HepG2 (cell line): Measurements from ENCODE around the gene CD300LD.

Experiments used
- CTCF ChIP-seq: sonication (generic); formaldehyde crosslinking; IDR thresholded peaks from 2 replicates; pipeline ENCODE4 v1.5.0; 2020; ENCODE audit warnings: mild to moderate bottlenecking, missing genetic modification reagents, moderate library complexity
- E2F5 ChIP-seq: sonication (generic); formaldehyde crosslinking; conservative IDR thresholded peaks from 2 replicates; pipeline ENCODE4 v1.4.0; 2020; ENCODE audit warnings: missing genetic modification reagents
- HMGA1 ChIP-seq: sonication (generic); formaldehyde crosslinking; conservative IDR thresholded peaks from 2 replicates; pipeline ENCODE4 v1.4.0; 2020; ENCODE audit warnings: missing genetic modification reagents
- JUND ChIP-seq: sonication (generic); formaldehyde crosslinking; IDR thresholded peaks from 2 replicates; pipeline ENCODE4 v1.8.0; 2022; ENCODE audit warnings: mild to moderate bottlenecking, missing genetic modification reagents
- KLF11 ChIP-seq: IDR thresholded peaks from 2 replicates; pipeline ENCODE4 v1.6.1; 2016; ENCODE audit warnings: missing compliant biosample characterization
- MXD4 ChIP-seq: IDR thresholded peaks from 2 replicates; pipeline ENCODE4 v1.6.1; 2016; ENCODE audit warnings: mild to moderate bottlenecking, missing biosample characterization, missing genetic modification reagents
- NFE2L2 ChIP-seq: fragments of 150-350 bp; IDR thresholded peaks from 2 replicates; pipeline ENCODE4 v1.6.1; 2014; ENCODE audit warnings: low read length
- NFRKB ChIP-seq: fragments of 450-650 bp; IDR thresholded peaks from 2 replicates; pipeline ENCODE4 v1.6.1; 2017
- PCBP2 ChIP-seq: fragments of 200-400 bp; formaldehyde crosslinking; optimal IDR thresholded peaks from 2 replicates; pipeline ENCODE3; 2018; ENCODE audit warnings: low read length, low read depth; ENCODE audit not compliant: poor library complexity, severe bottlenecking
- POGK ChIP-seq: sonication (generic); formaldehyde crosslinking; conservative IDR thresholded peaks from 2 replicates; pipeline ENCODE4 v1.8.0; 2022; ENCODE audit warnings: mild to moderate bottlenecking, moderate library complexity, missing genetic modification reagents
- SAP130 ChIP-seq: IDR thresholded peaks from 2 replicates; pipeline ENCODE4 v1.6.1; 2016; ENCODE audit warnings: low read depth
- ZFP62 ChIP-seq: sonication (generic); formaldehyde crosslinking; IDR thresholded peaks from 2 replicates; pipeline ENCODE4 v1.4.0; 2020; ENCODE audit warnings: missing genetic modification reagents
- ZNF331 ChIP-seq: sonication (generic); formaldehyde crosslinking; IDR thresholded peaks from 2 replicates; pipeline ENCODE4 v1.4.0; 2020; ENCODE audit warnings: missing genetic modification reagents
- ZNF616 ChIP-seq: sonication (generic); formaldehyde crosslinking; IDR thresholded peaks from 2 replicates; pipeline ENCODE4 v1.5.0; 2020; ENCODE audit warnings: low read depth, mild to moderate bottlenecking, missing genetic modification reagents

- TF ChIP-seq E2F5 (no peak), ZNF616 (CRISPR knock-in tag) (no peak), HMGA1 (CRISPR knock-in tag) (no peak), SAP130 (CRISPR knock-in tag) (no peak), KLF11 (CRISPR knock-in tag) (no peak), NFE2L2 (no peak), ZNF331 (CRISPR knock-in tag) (no peak), JUND (CRISPR knock-in tag) (no peak), PCBP2 (no peak), MXD4 (CRISPR knock-in tag) (no peak), ZFP62 (CRISPR knock-in tag) (no peak), CTCF (CRISPR knock-in tag) (no peak), POGK (no peak), NFRKB (no peak)
Observed at GRCh38 chr17:74568106-74568873, 23.8 kb downstream of the CD300LD start.
